Calu3 (cell line): ENCODE data around the gene KANK3. TPM values are rescaled to one million over a fixed set of nuclear protein-coding genes. Genes with fewer than 3 reads are reported as not detected.
A peak's percentile ranks its signal among the peaks of the same experiment; 100 is the strongest.
"Not testable (repeated sequence)": the region's sequence is repeated elsewhere in the genome, so short reads cannot be mapped to it uniquely, and the experiment has no call there.

Experiments used
- BruUV-seq: library from RNA; stranded (reverse); fragments of 400-500 nt; replicated peaks from 2 replicates; lab custom pipeline; 2021; lab: Mats Ljungman, UMichigan
- CTCF ChIA-PET: fragments of 300-600 bp; sonication (Branson Sonifier 250); formaldehyde crosslinking; loops from one replicate; lab custom pipeline; 2022; ENCODE audit warnings: antibody characterized with exemption; lab: Charles Lee
- DNase-seq: peaks from one replicate; pipeline ENCODE4 v3.0.0; 2022
- H3K27ac Mint-ChIP-seq: one replicate; pipeline ENCODE4 v1.8.0; 2022; ENCODE audit warnings: mixed read lengths; ENCODE audit not compliant: unreplicated experiment
- H3K27me3 Mint-ChIP-seq: one replicate; pipeline ENCODE4 v1.8.0; 2022; ENCODE audit warnings: mixed read lengths; ENCODE audit not compliant: unreplicated experiment
- H3K36me3 Mint-ChIP-seq: one replicate; pipeline ENCODE4 v1.8.0; 2022; ENCODE audit warnings: mild to moderate bottlenecking, moderate library complexity, mixed read lengths; ENCODE audit not compliant: insufficient read depth, unreplicated experiment
- H3K4me1 Mint-ChIP-seq: one replicate; pipeline ENCODE4 v1.8.0; 2022; ENCODE audit warnings: mild to moderate bottlenecking, low read depth, mixed read lengths; ENCODE audit not compliant: unreplicated experiment
- H3K4me3 Mint-ChIP-seq: one replicate; pipeline ENCODE4 v1.8.0; 2022; ENCODE audit warnings: mild to moderate bottlenecking, low read depth, moderate library complexity, mixed read lengths; ENCODE audit not compliant: unreplicated experiment
- H3K9me3 Mint-ChIP-seq: one replicate; pipeline ENCODE4 v1.8.0; 2022; ENCODE audit warnings: low read depth, mixed read lengths; ENCODE audit not compliant: unreplicated experiment
- intact Hi-C: fragments of 100-400 bp; cut with micrococcal nuclease; formaldehyde crosslinking; loops from one replicate; pipeline ENCODE4 v1.10.0; 2022; ENCODE audit not compliant: unreplicated experiment
- total RNA-seq: library from RNA; stranded (reverse); gene quantifications from 2 replicates; pipeline ENCODE4 v1.2.3, GENCODE V29; 2022
- TF ChIP-seq, protein P1 (sequence below): fragments of 200-600 bp; IDR thresholded peaks from one replicate; pipeline ENCODE4 v1.8.0; 2022; ENCODE audit warnings: antibody characterized with exemption; ENCODE audit not compliant: unreplicated experiment

Gene KANK3
- total RNA-seq, 1 experiment from 2014 or later = not detected

GRCh38 chr19:8355631-8356402 is 12.8 kb upstream of the KANK3 start:
- BruUV-seq = no TSS peak
- intact Hi-C loops = loop anchor here (2.0 kb wide), 2 partner anchors 41 to 151 kb away; no protein-coding TSS in a partner anchor
- DNase-seq = peak; percentile 34
- Mint-ChIP-seq H3K27me3 (peaks cover 19% of the 10 kb centered on the region), H3K27ac (no peak overlapping the region), H3K36me3 (no peaks in the 10 kb centered on the region), H3K9me3 (peaks cover 2% of the 10 kb centered on the region), H3K4me3 (no peak overlapping the region), H3K4me1 (no peaks in the 10 kb centered on the region)
- TF ChIP-seq, protein P1, sequence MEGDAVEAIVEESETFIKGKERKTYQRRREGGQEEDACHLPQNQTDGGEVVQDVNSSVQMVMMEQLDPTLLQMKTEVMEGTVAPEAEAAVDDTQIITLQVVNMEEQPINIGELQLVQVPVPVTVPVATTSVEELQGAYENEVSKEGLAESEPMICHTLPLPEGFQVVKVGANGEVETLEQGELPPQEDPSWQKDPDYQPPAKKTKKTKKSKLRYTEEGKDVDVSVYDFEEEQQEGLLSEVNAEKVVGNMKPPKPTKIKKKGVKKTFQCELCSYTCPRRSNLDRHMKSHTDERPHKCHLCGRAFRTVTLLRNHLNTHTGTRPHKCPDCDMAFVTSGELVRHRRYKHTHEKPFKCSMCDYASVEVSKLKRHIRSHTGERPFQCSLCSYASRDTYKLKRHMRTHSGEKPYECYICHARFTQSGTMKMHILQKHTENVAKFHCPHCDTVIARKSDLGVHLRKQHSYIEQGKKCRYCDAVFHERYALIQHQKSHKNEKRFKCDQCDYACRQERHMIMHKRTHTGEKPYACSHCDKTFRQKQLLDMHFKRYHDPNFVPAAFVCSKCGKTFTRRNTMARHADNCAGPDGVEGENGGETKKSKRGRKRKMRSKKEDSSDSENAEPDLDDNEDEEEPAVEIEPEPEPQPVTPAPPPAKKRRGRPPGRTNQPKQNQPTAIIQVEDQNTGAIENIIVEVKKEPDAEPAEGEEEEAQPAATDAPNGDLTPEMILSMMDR = no peak
- CTCF ChIA-PET = interaction anchor here (1.2 kb wide), 2 partner anchors 42 to 57 kb away, joined by 3 to 4 read pairs; partner anchors contain the start of gene MARCHF2

- H3K4me1 Mint-ChIP-seq, H3K27ac Mint-ChIP-seq, H3K4me3 Mint-ChIP-seq, intact Hi-C loops, H3K36me3 Mint-ChIP-seq, BruUV-seq, H3K9me3 Mint-ChIP-seq, DNase-seq: not testable (repeated sequence)
- peaks cover 34% of the 10 kb centered on the region for H3K27me3 Mint-ChIP-seq
- CTCF ChIA-PET = interaction anchor here (0.6 to 1.4 kb wide), 2 partner anchors 59 to 120 kb away, joined by 3 read pairs; no protein-coding TSS in a partner anchor
Observed at GRCh38 chr19:8352845-8353244, 9.8 kb upstream of the KANK3 start.

DNA sequence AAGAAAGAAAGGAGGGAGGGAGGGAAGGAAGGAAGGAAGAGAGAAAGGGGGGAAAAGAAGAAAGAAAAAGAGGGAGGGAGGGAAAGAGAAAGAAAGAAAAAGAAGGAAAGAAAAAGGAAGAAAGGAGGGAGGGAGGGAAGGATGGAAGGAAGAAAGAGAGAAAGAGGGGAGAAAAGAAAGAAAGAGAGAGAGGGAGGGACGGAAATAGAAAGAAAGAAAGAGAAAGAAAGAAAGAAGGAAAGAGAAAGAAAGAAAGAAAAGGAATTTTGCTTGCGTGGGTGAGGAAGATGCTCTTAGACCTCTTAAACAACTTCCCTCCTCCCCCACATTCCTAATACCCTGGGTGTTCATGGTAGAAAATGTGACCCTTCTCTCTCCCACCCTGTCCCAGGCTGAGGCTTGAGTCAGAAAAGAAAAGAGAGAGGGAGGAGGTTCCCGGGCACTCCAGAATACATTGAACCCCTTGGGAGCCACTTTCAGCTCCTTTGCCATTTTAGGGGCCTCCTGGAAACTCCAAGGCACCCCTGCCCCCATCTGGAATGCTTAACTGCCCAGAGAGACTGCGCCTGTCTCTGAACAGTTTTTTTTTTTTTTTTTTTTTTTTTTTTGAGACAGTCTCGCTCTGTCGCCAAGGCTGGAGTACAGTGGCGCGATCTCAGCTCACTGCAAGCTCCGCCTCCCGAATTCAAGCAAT is 9.2 kb upstream of the KANK3 start:
- BruUV-seq = no TSS peak
- H3K4me1 Mint-ChIP-seq = no peaks in the 10 kb centered on the region
- no peak overlapping the region for H3K27ac Mint-ChIP-seq
- no peaks in the 10 kb centered on the region for H3K36me3 Mint-ChIP-seq
- TF ChIP-seq, protein P1 = no peak
- intact Hi-C loops = no loop called here
- DNase-seq = no peak
- CTCF ChIA-PET = interaction anchor here (0.6 kb wide), 1 partner anchor 103 kb away, joined by 6 read pairs; no protein-coding TSS in a partner anchor
- no peak overlapping the region for H3K4me3 Mint-ChIP-seq
- peaks cover 34% of the 10 kb centered on the region for H3K27me3 Mint-ChIP-seq
- H3K9me3 Mint-ChIP-seq = peaks cover 2% of the 10 kb centered on the region

DNA sequence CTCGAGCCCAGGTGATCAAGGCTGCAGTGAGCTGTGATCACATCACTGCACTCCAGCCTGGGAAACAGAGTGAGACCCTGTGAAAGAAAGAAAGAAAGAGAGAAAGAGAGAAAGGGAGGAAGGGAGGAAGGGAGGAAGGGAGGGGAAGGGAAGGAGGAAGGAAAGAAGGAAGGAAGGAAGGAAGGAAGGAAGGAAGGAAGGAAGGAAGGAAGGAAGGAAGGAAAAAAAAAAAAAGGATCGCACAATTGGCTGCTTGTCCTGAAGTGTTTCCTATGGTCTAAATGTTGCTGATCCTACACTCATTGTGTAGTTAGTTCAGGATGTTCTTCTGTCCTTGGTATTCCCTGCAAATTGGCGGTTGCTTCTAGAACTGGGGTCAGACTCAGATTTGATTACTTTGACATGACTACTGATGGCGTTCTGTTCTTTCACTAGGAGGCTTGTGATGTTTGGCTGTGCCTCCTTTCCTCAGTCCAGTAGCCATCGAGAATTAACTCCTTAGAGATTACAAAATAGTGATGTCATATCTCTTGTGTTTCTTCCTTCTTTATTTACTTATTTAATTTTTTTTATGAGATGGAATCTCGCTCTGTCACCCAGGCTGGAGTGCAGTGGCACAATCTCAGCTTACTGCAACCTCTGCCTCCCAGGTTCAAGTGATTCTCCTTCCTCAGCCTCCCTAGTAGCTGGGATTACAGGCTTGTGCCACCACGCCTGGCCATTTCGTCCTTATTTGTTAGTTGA is 6.7 kb upstream of the KANK3 start:
- H3K27ac Mint-ChIP-seq, H3K9me3 Mint-ChIP-seq, BruUV-seq, H3K36me3 Mint-ChIP-seq, CTCF ChIA-PET, intact Hi-C loops, H3K4me1 Mint-ChIP-seq, H3K4me3 Mint-ChIP-seq, DNase-seq: not testable (repeated sequence)
- peaks cover 34% of the 10 kb centered on the region for H3K27me3 Mint-ChIP-seq

DNA sequence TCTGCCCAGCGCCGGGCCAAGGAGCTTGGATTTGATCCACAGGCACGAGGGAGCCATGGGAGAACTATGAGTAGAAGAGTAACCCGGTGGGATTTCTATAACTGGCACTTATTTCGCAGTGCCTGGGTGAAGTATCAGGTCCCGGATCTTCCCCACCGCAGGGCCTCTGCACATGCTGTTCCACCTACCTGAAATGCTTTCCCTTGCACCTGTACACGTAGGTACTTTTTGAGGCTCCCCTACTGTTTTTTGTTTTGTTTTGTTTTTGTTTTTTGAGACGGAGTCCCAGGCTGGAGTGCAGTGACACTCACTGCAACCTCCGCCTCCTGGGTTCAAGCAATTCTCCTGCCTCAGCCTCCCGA is 402 bp upstream of the KANK3 start:
- no peak overlapping the region for H3K27ac Mint-ChIP-seq
- no TSS peak for BruUV-seq
- H3K36me3 Mint-ChIP-seq = peaks cover 5% of the 10 kb centered on the region
- CTCF ChIA-PET = no interaction called here
- no peaks in the 10 kb centered on the region for H3K9me3 Mint-ChIP-seq
- no peak for DNase-seq
- TF ChIP-seq, protein P1 = no peak
- intact Hi-C loops = no loop called here
- H3K4me1 Mint-ChIP-seq = no peaks in the 10 kb centered on the region
- peaks cover 18% of the 10 kb centered on the region for H3K27me3 Mint-ChIP-seq
- H3K4me3 Mint-ChIP-seq = peak overlapping the region; percentile 40
